ENCODE data around the gene VTI1A. TPM values are rescaled to one million over a fixed set of nuclear protein-coding genes. Genes with fewer than 3 reads are reported as not detected.

The VTI1A gene
- total and polyA plus RNA-seq, 2 of the 8 experiments (the other 6 are each of a cell fraction or from before 2014, with no cell fraction given), result 6.0 to 20.0 TPM

DNA sequence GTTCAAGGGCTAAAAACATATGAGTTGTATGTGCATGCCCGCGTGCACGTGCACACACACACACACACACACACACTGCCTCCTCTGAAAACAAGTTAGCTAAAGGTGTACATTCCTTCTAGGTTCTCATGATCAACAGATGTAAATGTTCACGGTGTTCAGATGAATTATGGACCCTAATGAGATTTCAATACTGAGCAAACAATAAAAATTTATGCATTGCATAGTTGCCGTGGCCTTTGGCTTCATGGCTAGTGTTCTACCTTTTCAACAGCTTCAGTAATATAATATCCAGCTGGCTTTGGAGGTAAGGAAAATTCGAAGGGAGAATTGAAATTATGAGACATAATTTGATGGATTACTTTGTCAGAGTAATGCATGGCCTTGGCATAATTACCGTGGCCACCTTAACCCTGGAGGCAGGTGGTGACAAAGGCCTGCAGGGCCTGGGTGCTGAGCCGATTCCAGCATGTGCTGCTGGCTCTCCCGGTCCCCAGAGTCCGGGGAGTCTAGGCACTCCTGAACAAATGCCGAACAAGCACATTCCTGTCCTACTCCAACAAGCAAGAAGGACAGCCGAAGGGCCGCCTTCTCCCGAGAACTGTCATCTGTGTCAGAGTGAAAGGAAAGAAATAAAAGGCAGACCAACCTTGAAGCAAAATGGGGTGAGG lies 336.5 kb downstream of the VTI1A start (continued):
- TF ChIP-seq CBX5 (IDR thresholded peaks at IDR 0.05; ENCODE audit: low read depth, low read length) (no peak), HDAC6 (IDR thresholded peaks at IDR 0.05; ENCODE audit: low read depth, low read length) (no peak), EGR1 (IDR thresholded peaks at IDR 0.05; ENCODE audit: borderline replicate concordance, low read depth, low read length) (no peak), PHF8 (conservative IDR thresholded peaks at IDR 0.05; ENCODE audit: low read depth, low read length) (no peak), RFX5 (IDR thresholded peaks at IDR 0.05; ENCODE audit: borderline replicate concordance, low read depth, low read length) (no peak)
